ENCODE measurements around the gene SGK2.

DNA sequence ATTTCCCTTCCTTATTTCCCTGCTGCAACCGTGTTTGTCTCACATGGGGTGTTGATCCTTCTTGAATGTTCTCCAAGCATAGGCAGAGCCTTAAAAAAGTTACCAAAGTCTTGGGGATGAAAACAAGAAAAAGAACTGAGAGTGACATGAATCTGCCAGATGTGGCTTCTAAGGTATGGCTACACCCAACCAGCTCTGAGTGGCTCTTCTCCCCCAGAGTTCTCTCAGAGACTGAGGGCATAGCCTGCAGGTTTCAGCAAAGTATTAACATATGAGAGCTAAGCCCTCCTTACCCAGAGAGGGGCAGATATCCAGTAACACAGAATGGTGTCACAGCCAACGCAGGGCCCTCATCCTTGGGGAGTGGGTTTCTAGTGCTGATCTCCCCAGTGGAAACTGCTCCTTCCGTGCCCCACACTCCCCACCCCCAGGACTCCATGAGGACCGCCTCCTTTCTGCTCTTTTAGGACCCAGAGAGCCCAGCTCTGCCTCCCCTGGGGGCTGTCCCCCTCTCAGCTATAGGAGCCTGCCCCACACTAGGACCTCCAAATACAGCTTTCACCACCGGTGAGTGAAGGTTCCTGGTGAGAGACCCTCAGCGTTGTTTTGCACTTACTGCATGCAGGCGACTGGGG lies 23.3 kb upstream of the SGK2 start:
- TF ChIP-seq, protein P1, sequence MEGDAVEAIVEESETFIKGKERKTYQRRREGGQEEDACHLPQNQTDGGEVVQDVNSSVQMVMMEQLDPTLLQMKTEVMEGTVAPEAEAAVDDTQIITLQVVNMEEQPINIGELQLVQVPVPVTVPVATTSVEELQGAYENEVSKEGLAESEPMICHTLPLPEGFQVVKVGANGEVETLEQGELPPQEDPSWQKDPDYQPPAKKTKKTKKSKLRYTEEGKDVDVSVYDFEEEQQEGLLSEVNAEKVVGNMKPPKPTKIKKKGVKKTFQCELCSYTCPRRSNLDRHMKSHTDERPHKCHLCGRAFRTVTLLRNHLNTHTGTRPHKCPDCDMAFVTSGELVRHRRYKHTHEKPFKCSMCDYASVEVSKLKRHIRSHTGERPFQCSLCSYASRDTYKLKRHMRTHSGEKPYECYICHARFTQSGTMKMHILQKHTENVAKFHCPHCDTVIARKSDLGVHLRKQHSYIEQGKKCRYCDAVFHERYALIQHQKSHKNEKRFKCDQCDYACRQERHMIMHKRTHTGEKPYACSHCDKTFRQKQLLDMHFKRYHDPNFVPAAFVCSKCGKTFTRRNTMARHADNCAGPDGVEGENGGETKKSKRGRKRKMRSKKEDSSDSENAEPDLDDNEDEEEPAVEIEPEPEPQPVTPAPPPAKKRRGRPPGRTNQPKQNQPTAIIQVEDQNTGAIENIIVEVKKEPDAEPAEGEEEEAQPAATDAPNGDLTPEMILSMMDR (conservative IDR thresholded peaks at IDR 0.05; ENCODE audit: low read depth, low read length) = no peak
- no peak for TF ChIP-seq EZH2 (IDR thresholded peaks at IDR 0.05; ENCODE audit: borderline replicate concordance, low read depth, low read length, poor library complexity, severe bottlenecking)
